Retinal pigment epithelial cell (primary cell): ENCODE measurements around the gene CBX1.
A peak's percentile ranks its signal among the peaks of the same experiment; 100 is the strongest.

Experiments used
- DNase-seq: peaks from one replicate; pipeline ENCODE4 v3.0.0-alpha.2; 2010; ENCODE audit warnings: low read depth
- H3K4me3 ChIP-seq: 2 replicates; pipeline ENCODE4 v1.5.1; 2011; ENCODE audit warnings: mild to moderate bottlenecking, low read length, control low read depth, moderate library complexity
- CTCF ChIP-seq: conservative IDR thresholded peaks from 2 replicates; pipeline ENCODE4 v1.5.1; 2011; ENCODE audit warnings: low read depth, low read length, control low read depth, inconsistent platforms

Gene CBX1

GRCh38 chr17:48122665-48123045, 21.4 kb upstream of the CBX1 start:
- TF ChIP-seq CTCF: no peak
- no peak overlapping the region for H3K4me3 ChIP-seq
- no peak for DNase-seq

DNA sequence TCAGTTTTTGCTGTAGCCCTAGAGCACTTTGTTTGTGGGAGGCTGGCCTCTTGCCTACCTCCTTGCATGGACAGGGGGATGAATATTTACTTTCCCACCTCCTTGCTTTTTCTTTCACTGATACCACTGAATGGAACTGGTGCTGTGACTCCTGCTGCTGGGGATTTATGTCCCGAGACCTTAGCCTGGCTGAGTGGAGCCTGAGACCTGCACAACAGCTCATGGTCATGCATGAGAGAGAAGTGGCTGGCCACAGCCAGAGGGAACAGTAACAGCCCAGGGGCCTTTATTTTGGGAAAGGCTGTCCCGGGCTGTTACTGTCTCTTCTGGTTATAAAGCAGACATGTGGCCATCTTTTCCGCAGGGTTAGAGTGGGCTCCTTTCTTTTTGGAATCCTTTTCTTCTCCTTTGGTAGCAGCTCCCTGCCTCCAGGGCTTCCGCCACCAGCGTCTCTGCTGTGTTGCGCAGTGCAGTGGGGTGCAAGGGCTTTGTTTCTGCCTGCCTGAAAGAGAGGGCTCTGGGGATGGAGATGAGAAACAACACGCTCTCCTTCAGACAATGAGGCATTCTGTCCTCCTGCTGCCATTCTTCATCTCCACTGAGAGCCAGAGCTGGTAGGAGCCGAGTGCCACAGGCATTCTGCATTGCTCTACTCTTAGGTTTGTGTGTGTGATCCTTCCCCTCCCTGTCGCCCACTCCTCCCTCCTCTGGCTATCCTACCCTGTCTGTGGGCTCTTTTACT, 20.8 kb upstream of the CBX1 start:
- H3K4me3 ChIP-seq: no peak overlapping the region
- DNase-seq: no peak
- TF ChIP-seq CTCF: no peak

- DNase-seq: no peak
- no peak for TF ChIP-seq CTCF
- H3K4me3 ChIP-seq: no peak overlapping the region
Measured at GRCh38 chr17:48113201-48113676, 12.0 kb upstream of the CBX1 start.

- no peak overlapping the region for H3K4me3 ChIP-seq
- DNase-seq: no peak
- no peak for TF ChIP-seq CTCF
Measured at GRCh38 chr17:48111937-48112241, 10.6 kb upstream of the CBX1 start.

GRCh38 chr17:48110761-48111160, 9.5 kb upstream of the CBX1 start:
- no peak for DNase-seq
- no peak overlapping the region for H3K4me3 ChIP-seq
- no peak for TF ChIP-seq CTCF

- DNase-seq: no peak
- peak within 1 kb of the TSS; percentile 98 for H3K4me3 ChIP-seq
- no peak for TF ChIP-seq CTCF
Measured at GRCh38 chr17:48107137-48108055, 6.1 kb upstream of the CBX1 start, which contains the start of gene SNX11. Gene SNX11 (plus strand): TSS chr17:48107766. CDS start chr17:48112044, 4,278 bp downstream.

DNA sequence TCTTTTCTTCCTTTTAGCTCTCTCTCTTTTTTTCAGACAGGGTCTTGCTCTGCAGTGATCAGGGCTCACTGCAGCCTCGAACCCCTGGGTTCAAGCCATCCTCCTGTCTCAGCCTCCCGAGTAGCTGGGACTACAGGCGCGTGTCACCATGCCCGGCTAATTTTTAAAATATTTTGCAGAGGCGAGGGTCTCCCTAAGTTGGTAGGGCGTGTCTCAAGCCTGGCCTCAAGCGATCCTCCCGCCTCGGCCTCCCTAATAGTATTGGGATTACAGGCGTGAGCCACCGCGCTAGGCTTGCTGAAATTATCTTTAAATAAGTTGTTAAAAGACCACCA, 5.5 kb upstream of the CBX1 start:
- no peak for TF ChIP-seq CTCF
- H3K4me3 ChIP-seq: peak overlapping the region; percentile 98
- DNase-seq: no peak
